ENCODE results near the gene LPIN1.
"Not testable (repeated sequence)": the region's sequence is repeated elsewhere in the genome, so short reads cannot be mapped to it uniquely, and the experiment has no call there.

The LPIN1 gene

GRCh38 chr2:11810237-11810977 lies 64.0 kb downstream of the LPIN1 start:
- DNase-seq (ENCODE audit: low read depth): no peak

GRCh38 chr2:11811036-11811654 lies 64.7 kb downstream of the LPIN1 start:
- no peak for DNase-seq (ENCODE audit: low read depth)

DNA sequence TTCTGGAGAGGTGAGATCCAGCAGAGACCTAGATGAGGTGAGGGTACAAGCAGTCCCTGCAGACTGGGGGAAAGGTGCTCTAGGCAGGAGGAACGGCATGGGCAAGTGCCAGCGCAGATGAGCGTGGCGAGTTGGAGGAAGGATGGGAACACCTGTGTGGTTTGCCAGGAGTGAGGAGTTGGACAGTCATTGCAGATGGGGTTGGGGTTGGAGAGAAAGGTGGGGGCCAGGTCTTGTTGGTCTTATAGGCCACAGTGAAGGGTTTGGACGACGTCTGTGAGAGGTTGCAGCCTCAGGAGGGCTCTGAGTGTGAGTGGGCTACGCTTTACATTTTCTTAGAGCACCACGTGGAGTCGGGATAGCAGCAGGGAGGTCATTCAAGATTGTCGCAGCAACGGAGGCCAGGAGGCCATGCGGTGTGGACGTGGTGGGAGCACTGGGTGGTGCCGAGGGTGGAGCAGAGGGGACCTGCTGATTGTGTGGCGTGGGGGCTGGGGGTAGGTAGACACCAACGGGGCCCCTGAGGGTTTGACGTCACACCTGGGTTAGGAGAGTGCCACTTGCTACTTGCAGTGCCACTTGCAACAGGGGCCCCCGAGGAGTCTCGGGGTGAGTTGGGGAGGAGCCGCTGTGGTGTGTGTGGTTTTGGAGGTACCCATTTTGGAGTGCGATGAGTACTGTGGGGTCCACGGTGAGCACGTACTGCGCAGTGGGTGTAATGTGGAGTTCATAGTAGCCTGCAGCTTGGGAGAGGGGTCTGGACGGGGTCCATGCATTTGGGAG lies 66.2 kb downstream of the LPIN1 start:
- no peak for DNase-seq (ENCODE audit: low read depth)

- not testable (repeated sequence) for DNase-seq (ENCODE audit: low read depth)
Observed at GRCh38 chr2:11813345-11813744, 66.9 kb downstream of the LPIN1 start.

GRCh38 chr2:11813951-11814350 lies 67.5 kb downstream of the LPIN1 start:
- DNase-seq (ENCODE audit: low read depth): no peak

DNA sequence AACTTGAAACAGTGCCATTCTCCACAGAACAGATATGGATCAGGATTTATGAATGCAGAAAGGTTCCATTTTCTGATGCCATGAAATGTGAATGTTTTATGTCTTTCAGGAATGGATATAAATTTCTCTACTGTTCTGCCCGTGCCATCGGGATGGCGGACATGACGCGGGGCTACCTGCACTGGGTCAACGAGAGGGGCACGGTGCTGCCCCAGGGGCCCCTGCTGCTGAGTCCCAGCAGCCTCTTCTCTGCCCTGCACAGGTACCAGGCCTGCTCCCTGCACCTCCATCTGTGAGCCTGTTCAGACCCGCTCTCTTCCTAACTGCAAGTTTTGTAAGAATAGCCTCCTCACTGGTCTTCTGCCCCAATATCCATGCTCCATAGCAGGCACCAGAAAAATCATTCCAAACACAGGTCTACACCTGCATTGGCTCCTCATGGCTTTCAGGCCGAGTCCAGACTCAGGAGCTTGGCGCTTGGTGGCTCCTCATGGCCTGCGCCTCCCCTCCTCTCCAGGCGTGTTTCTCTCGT lies 68.6 kb downstream of the LPIN1 start:
- DNase-seq (ENCODE audit: low read depth): no peak

GRCh38 chr2:11816935-11817334 lies 70.5 kb downstream of the LPIN1 start:
- not testable (repeated sequence) for DNase-seq (ENCODE audit: low read depth)

- DNase-seq (ENCODE audit: low read depth): no peak
Observed at GRCh38 chr2:11819235-11819729, 72.8 kb downstream of the LPIN1 start.

DNA sequence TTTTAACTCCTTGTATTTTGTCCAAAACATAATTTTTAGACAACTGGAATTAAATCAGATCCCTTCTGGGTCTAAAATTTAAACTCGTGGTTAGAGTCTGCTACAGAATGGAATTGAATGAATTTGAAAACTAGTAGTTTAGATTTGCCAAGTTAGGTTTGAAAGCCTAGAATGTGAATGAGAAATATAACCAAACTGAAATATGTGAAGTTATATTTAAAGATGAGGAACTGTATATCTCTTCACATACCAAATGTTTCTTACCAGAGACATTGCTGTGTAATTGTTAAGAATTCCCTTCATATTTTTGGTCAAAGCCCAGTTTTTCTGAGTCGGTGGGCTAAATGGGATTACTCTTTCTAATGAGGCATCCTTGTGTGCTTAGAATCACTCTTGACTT lies 74.2 kb downstream of the LPIN1 start:
- no peak for DNase-seq (ENCODE audit: low read depth)

DNA sequence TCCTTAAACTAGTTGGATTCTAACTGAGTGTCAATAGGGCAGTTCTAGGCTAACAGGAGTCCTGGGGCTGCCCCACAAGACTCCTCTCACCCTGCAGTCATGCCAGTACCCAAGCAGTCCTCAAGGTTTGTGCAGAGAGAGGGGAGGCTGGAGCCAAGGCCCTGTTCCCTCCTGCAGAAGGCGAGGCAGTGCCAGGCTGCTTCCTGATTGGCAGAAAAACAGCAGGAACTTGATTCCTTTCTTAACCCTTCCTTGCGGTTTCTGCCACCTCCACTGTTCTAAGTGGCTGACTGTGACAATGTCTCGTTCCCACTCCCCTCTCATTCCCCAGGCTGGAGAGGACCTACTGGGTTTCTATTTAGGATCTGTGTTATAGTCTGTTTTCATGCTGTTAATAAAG lies 75.3 kb downstream of the LPIN1 start:
- no peak for DNase-seq (ENCODE audit: low read depth)

- DNase-seq (ENCODE audit: low read depth): not testable (repeated sequence)
Observed at GRCh38 chr2:11822359-11822745, 75.9 kb downstream of the LPIN1 start.

DNA sequence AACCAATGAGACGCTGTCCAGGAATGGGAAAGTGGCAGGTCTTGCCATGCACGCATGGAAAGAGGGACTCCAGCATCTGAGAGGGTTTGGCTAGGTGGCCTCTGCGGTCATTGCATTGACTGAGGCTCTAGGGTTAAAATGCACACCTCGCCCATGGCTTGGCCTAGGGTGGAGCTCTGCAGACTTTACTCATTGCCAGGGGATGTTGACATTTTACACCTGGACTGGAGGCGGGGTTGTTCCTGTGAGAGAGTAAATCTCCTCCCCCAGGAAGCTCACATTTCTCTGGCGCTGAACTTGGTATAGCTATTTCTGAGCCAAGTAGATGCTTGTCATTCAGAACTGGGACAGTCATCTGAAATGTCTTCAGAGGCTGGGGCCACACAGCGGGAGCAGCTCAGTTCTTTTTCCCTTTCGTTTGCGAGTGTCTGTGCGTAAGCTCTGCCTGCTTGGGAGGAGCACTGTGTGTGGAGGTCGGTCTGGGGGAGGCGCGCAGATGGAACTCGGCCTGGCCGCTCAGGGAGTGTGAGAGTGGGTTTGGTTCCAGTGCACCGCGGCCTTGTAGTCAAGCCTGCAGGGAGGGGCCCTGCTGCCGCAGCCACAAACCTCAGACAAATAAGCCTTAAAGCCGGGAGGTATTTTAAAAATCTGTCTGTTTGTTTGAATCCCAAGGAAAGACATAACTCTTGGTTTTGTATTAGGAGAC lies 76.5 kb downstream of the LPIN1 start:
- no peak for DNase-seq (ENCODE audit: low read depth)

GRCh38 chr2:11824901-11825828 lies 78.7 kb downstream of the LPIN1 start:
- no peak for DNase-seq (ENCODE audit: low read depth)

DNA sequence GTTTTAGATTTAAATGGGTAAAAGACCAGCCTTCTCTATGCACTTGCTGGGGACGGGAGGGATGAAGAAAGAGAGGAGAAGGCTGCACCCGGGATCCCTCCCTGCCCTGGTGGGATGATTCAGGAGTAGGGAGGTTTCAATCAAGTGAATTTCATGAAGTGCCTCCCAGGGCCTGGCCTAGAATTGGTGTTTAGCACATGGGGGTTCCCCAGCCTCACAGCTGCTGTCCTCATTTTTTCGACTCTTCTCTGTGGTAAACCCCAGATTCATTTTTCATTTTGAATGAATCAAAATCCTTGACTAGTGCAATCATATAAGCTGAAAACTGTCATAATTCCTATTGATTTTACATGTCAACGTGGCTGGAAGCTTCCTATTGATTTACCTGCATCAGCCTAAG lies 81.1 kb downstream of the LPIN1 start:
- DNase-seq (ENCODE audit: low read depth): peak; percentile 10

- no peak for DNase-seq (ENCODE audit: low read depth)
Observed at GRCh38 chr2:11828933-11829323, 82.5 kb downstream of the LPIN1 start.

DNA sequence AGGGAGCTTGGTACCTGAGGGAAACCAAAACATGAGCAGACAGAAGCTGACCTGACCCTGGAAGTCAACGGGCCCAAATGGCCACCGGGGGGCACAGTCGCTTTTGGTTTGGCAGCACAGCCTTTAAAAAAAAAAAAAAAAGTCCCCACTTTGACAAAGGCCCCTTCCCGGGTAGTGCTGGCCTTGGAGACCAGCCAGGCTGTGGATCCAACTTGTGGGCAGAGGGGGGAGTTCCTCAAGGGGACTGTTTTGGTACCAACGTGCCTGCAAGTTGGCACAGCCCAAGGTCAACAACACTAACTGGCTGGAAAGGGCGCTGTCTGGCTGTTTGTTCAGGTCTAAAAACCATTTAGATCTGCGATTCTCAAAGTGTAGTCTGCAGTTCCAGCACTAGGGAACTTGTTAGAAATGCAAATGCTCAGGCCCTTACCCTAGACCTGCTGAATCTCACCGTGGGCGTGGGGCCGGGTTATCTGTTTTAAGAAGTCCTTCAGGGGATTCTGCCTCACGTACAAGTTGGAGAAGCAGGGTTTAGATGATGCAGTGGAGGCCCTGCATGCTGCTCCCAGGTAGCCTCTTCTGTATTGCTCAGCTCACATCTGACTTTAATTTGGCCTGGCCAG lies 83.0 kb downstream of the LPIN1 start:
- peak; percentile 27 for DNase-seq (ENCODE audit: low read depth)

DNA sequence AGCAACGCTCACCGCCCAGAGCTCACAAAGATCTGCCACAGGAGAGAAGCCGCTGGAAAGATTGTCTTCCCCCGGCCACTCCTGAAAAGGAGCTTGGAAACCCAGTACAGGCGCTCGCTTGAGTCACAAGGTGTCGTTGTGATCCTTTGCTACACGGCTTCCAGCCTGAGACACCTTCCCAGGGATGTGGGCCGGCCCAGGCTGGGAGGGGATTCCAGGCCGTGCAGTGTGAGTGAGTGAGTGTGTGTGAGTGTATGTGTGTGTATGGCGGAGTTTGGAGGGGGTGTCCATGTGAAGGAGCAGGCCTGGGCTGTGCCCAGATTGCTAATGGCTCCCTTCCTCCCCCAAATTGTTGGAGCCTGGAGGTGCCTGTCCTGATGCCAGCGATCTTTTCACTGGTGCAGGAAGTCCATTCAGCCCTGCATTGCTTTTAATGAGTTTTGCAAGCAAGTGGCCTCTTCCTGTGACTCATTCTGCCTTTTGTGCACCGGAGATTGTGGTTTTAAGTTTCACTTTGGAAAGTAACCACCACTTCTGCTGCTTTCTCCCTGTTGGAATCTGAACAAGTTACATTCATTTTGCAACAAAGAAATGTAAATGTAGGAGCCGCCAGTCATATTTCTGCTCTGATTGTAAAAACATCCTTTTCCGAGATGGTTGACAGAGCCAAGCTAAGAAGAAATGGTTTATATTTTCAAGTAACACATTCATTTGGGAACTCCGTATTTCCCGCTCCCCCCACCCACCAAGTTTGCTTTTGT lies 83.7 kb downstream of the LPIN1 start:
- peak; percentile 49 for DNase-seq (ENCODE audit: low read depth)

- no peak for DNase-seq (ENCODE audit: low read depth)
Observed at GRCh38 chr2:11830708-11831301, 84.4 kb downstream of the LPIN1 start.

- DNase-seq (ENCODE audit: low read depth): no peak
Observed at GRCh38 chr2:11831415-11831814, 85.0 kb downstream of the LPIN1 start.
